Panc1 (cell line): ENCODE data around the gene TBC1D7. TPM values are rescaled to one million over a fixed set of nuclear protein-coding genes. Genes with fewer than 3 reads are reported as not detected.

ENCODE experiments used
- ATAC-seq: fragments of 200-7000 bp; cut with Tn5 transposase; 2 replicates; pipeline ENCODE4 v1.9.1; 2020; ENCODE audit warnings: mild to moderate bottlenecking, moderate library complexity
- BruUV-seq: library from RNA; stranded (reverse); fragments of 400-500 nt; replicated peaks from 2 replicates; lab custom pipeline; 2021; lab: Mats Ljungman, UMichigan
- CTCF ChIA-PET: fragments of 300-600 bp; sonication (Branson Sonifier 250); formaldehyde crosslinking; loops from one replicate; lab custom pipeline; 2022; ENCODE audit warnings: antibody characterized with exemption; lab: Charles Lee
- POLR2A ChIA-PET: fragments of 300-600 bp; sonication (Branson Sonifier 250); formaldehyde crosslinking; loops from one replicate; lab custom pipeline; 2022; ENCODE audit warnings: antibody characterized with exemption; lab: Charles Lee
- DNase-seq: peaks from one replicate; pipeline ENCODE4 v3.0.0-alpha.2; 2010; ENCODE audit warnings: low read depth, low spot score
- H3K27ac ChIP-seq: 2 replicates; pipeline ENCODE4 v1.5.1; 2011; ENCODE audit warnings: mild to moderate bottlenecking, low read length, inconsistent platforms
- H3K27me3 ChIP-seq: fragments of 200-500 bp; sonication (Bioruptor generic); 2 replicates; pipeline ENCODE4 v1.6.0; 2014; ENCODE audit warnings: low read length, inconsistent platforms; ENCODE audit not compliant: control insufficient read depth, insufficient read depth
- H3K36me3 ChIP-seq: fragments of 200-500 bp; sonication (Bioruptor generic); 2 replicates; pipeline ENCODE4 v1.5.1; 2014; ENCODE audit warnings: inconsistent platforms, mild to moderate bottlenecking, low read length, moderate library complexity; ENCODE audit not compliant: control insufficient read depth, insufficient read depth
- H3K4me1 ChIP-seq: 2 replicates; pipeline ENCODE4 v1.5.1; 2011; ENCODE audit warnings: inconsistent platforms, mild to moderate bottlenecking, low read length, moderate library complexity; ENCODE audit not compliant: control insufficient read depth, insufficient read depth
- H3K4me3 ChIP-seq, 2 experiments: 2 replicates each; pipeline ENCODE4 v1.5.1; 2011 to 2012; ENCODE audit warnings: low read depth in 2 of 2, low read length in 2 of 2, mild to moderate bottlenecking in 2 of 2, inconsistent platforms in 1 of 2, moderate library complexity in 1 of 2
- H3K9me3 ChIP-seq: fragments of 200-500 bp; sonication (Bioruptor generic); 2 replicates; pipeline ENCODE4 v1.5.1; 2014; ENCODE audit warnings: low read depth, mild to moderate bottlenecking, inconsistent platforms, low read length, moderate library complexity; ENCODE audit not compliant: control insufficient read depth, insufficient read depth
- CTCF ChIP-seq: fragments of 450-650 bp; IDR thresholded peaks from 2 replicates; pipeline ENCODE4 v1.5.1; 2017; ENCODE audit warnings: mild to moderate bottlenecking
- POLR2AphosphoS5 ChIP-seq: IDR thresholded peaks from 2 replicates; pipeline ENCODE4 v1.6.1; 2012; ENCODE audit warnings: mild to moderate bottlenecking, low read depth, low read length, moderate library complexity
- REST ChIP-seq, 2 experiments: IDR thresholded peaks; 2 replicates each; pipeline ENCODE4 v1.6.1; 2011 to 2012; ENCODE audit warnings: low read depth in 2 of 2, control low read depth in 1 of 2, low read length in 1 of 2, mild to moderate bottlenecking in 1 of 2, moderate library complexity in 1 of 2; ENCODE audit not compliant: insufficient read depth in 1 of 2
- SIN3A ChIP-seq: IDR thresholded peaks from 2 replicates; pipeline ENCODE4 v1.6.1; 2012; ENCODE audit warnings: low read depth, mild to moderate bottlenecking, low read length, moderate library complexity, borderline replicate concordance; ENCODE audit not compliant: insufficient read depth
- TCF7L2 ChIP-seq: IDR thresholded peaks from 2 replicates; pipeline ENCODE4 v1.6.1; 2011; ENCODE audit warnings: mild to moderate bottlenecking, low read depth, low read length, inconsistent platforms
- in situ Hi-C: cut with HindIII; loops from 2 replicates; pipeline ENCODE4 v1.10.0; 2016; ENCODE audit warnings: low sequenced_read_pairs, low pct_unique_long_range_greater_than_20kb
- intact Hi-C: fragments of 100-400 bp; cut with micrococcal nuclease; formaldehyde crosslinking; loops from one replicate; pipeline ENCODE4 v1.10.0; 2022; ENCODE audit not compliant: unreplicated experiment
- total RNA-seq: library from RNA; stranded (reverse); gene quantifications from one replicate; pipeline ENCODE4 v1.2.1, GENCODE V29; 2021; ENCODE audit not compliant: unreplicated experiment

TBC1D7 gene
- total RNA-seq, 1 experiment from 2014 or later, result 27.0 TPM

GRCh38 chr6:13360671-13361540, 32.6 kb upstream of the TBC1D7 start:
- H3K4me1 ChIP-seq, result no peaks in the 10 kb centered on the region
- H3K4me3 ChIP-seq, result no peak overlapping the region
- H3K27ac ChIP-seq, result no peak overlapping the region
- no peaks in the 10 kb centered on the region for H3K9me3 ChIP-seq
- CTCF ChIA-PET, result no interaction called here
- no peak for TF ChIP-seq CTCF
- no peak for TF ChIP-seq POLR2AphosphoS5
- TF ChIP-seq SIN3A, result no peak
- no peak for TF ChIP-seq TCF7L2
- intact Hi-C loops, result no loop called here
- no peaks in the 10 kb centered on the region for H3K36me3 ChIP-seq
- DNase-seq, result no peak
- H3K27me3 ChIP-seq, result no peaks in the 10 kb centered on the region
- POLR2A ChIA-PET, result no interaction called here
- no peak for ATAC-seq
- no TSS peak for BruUV-seq
- in situ Hi-C loops, result no loop called here

- H3K36me3 ChIP-seq, result no peaks in the 10 kb centered on the region
- ChIA-PET POLR2A (no interaction called here), CTCF (no interaction called here)
- no peak overlapping the region for H3K27ac ChIP-seq
- in situ Hi-C loops, result no loop called here
- no peak for DNase-seq
- BruUV-seq, result no TSS peak
- intact Hi-C loops, result no loop called here
- H3K4me1 ChIP-seq, result no peaks in the 10 kb centered on the region
- no peaks in the 10 kb centered on the region for H3K9me3 ChIP-seq
- ATAC-seq, result no peak
- no peak for TF ChIP-seq REST (IDR thresholded peaks at IDR 0.05; ENCODE audit: insufficient read depth in 1 of 2, low read depth in 2 of 2, low read length in 1 of 2)
- TF ChIP-seq POLR2AphosphoS5, result no peak
- TF ChIP-seq CTCF, result no peak
- TF ChIP-seq TCF7L2, result no peak
- TF ChIP-seq SIN3A, result no peak
- no peaks in the 10 kb centered on the region for H3K27me3 ChIP-seq
- no peak overlapping the region for H3K4me3 ChIP-seq
Observed at GRCh38 chr6:13359287-13359686, 30.9 kb upstream of the TBC1D7 start.
